Breast epithelium (tissue), 3 donors: ENCODE results near the gene PUM1.

Experiments used
- POLR2A ChIP-seq: fragments of 450-650 bp; IDR thresholded peaks from one replicate; pipeline ENCODE4 v1.6.1; 2016; ENCODE audit warnings: antibody characterized with exemption, mild to moderate bottlenecking, moderate library complexity
- POLR2AphosphoS5 ChIP-seq, 3 donors: sonication (generic); formaldehyde crosslinking; IDR thresholded peaks; one replicate each; pipeline ENCODE4 v1.6.1; 2017; ENCODE audit warnings: antibody characterized with exemption in 3 of 3
- TF ChIP-seq, protein P1 (sequence below), 3 donors: fragments of 450-650 bp; IDR thresholded peaks; one replicate each; pipeline ENCODE4 v1.5.1; 2016 to 2017; ENCODE audit warnings: antibody characterized with exemption in 3 of 3, mild to moderate bottlenecking in 3 of 3, moderate library complexity in 3 of 3

DNA sequence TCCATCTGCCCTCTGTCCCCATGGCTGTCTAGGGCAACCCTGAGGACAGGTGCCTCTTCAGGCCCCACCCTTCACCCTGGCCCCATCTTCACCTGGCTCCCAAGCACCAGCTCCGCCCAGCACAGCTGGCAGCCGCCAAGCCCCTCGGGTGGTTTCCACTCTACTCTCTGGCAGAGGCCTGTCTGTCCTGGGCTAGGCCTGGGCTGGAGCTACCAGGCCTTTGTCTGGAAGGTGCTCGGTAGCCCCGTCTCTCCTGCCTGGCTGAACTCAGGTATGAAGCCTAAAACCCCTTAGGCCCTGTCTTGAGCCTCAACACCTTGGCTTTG, 174.3 kb downstream of the PUM1 start:
- TF ChIP-seq POLR2AphosphoS5 (IDR thresholded peaks at IDR 0.05) (no peak), POLR2A (no peak)
- TF ChIP-seq, protein P1, sequence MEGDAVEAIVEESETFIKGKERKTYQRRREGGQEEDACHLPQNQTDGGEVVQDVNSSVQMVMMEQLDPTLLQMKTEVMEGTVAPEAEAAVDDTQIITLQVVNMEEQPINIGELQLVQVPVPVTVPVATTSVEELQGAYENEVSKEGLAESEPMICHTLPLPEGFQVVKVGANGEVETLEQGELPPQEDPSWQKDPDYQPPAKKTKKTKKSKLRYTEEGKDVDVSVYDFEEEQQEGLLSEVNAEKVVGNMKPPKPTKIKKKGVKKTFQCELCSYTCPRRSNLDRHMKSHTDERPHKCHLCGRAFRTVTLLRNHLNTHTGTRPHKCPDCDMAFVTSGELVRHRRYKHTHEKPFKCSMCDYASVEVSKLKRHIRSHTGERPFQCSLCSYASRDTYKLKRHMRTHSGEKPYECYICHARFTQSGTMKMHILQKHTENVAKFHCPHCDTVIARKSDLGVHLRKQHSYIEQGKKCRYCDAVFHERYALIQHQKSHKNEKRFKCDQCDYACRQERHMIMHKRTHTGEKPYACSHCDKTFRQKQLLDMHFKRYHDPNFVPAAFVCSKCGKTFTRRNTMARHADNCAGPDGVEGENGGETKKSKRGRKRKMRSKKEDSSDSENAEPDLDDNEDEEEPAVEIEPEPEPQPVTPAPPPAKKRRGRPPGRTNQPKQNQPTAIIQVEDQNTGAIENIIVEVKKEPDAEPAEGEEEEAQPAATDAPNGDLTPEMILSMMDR (IDR thresholded peaks at IDR 0.05): no peak
